NCI-H69 (cell line): ENCODE results near the gene C20orf204.

ENCODE experiments used
- DNase-seq: peaks from one replicate; lab custom pipeline; 2025; lab: John Stamatoyannopoulos, UW

Gene C20orf204

DNA sequence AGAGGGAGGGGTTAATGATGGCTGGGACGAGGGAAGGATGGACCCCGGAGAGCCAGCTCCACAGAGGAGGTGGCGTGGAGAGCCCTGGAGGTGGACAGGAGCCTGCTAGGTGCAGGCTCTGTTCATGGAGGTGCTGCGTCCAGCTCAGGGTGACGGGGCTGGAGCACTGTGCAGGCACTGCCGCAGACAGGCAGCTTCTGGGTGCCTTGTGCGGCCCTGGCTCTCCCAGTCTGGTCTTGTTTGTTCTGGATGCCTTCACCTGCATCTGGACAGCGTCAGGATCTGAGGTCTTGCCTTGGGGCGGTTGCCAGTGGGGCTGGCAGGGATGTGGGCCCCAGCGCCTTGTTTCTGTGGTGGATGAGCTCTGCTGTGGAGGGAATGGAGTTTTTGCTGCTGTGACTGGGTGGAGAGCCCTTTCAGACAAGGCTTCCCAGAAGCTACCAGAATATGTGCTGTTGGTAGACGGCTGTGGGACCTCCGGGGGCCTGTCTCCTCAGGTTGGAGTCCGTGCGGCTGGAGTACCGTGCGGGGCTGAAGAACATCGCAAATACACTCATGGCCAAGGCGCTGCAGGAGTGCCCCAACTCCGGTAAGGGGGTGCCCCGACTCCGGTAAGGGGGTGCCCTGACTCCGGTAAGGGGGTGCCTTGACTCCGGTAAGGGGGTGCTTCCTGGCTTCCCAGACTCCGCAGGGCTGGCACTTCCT lies 7.8 kb upstream of the C20orf204 start:
- no peak for DNase-seq

DNA sequence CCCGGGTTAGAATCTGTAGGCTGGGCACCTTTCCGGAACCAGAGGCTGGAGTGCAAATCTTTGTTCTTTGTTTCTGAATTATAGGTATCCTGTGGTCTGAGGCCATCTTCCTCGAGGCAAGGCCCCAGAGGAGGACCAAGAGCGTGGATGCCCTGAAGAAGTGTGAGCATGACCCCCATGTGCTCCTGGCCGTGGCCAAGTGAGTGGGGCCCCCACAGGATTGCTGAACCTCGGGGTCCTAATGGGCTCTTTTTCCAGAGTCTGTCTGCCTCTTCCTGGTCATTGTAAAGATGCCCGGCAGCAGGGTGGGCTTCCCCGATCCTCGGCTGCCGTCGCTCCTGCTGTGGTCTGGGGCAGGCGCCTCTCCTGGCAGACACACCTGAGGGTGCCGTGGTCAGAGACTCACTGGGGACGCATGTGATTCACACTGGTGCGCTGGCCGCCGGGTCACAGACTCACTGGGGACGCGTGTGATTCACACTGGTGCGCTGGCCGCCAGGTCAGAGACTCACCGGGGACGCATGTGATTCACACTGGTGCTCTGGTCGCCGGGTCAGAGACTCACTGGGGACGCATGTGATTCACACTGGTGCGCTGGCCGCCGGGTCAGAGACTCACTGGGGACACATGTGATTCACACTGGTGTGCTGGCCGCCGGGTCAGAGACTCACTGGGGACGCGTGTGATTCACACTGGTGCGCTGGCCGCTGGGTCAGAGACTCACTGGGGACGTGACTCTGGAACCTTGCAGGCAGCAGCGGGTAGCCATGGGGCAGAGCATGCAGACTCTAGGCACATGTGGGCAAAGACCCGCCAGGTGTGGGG lies 6.5 kb upstream of the C20orf204 start:
- DNase-seq: no peak

DNA sequence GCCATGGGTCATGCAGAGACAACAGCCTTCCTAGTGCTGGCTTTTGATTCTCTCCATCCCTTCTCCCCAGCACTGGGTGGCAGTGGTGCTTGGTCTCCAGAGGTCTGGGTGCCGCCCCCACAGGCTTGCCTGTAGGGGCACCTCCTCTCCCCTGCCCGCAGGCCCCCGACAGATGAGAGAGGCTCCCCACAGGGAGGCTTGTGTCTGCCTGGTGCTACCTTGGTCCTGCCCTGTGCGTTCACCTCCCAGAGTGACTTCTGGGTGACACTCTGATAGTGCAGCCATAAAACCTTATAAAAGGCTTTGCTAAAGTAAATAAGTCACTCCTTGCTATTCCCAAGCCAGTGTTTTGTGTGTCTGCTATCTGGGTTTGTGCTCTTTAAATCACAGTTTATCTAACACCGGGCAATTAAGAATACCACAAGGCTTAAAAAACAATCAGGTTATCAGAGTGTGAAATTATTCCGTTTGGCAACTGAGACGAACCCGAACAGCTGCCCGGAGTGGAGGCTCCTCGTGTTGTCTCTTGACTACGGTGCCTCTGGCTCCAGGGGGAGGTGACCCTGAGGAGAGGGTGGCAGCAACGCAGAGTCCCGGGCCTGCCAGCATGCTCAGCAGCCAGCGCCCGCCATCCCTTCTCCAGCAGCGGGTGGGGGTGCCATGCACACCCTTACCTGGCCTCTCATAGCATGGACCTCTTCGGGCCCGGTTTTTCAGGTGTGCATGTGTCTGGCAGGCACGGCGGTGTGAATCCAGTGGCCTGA lies 5.4 kb upstream of the C20orf204 start:
- no peak for DNase-seq

DNA sequence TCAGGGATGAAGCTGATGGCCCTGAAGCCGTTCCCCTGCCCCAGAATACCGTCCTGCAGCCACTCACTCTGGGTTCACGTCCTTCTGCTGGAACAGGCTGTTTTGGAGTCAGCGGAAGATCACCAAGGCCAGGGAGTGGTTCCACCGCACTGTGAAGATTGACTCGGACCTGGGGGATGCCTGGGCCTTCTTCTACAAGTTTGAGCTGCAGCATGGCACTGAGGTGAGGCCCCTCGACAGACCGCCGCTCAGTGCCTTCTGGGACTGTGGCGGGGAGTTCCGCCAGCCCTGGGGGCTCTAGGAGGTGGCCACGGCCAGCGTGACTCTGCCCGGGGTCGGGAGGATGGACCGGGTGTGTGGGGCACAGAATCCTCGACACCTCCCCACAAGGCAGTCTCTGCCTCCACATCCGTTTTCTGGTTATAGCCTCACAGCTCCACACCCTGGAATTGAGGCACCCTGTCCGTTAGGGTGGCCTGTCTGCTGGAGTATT lies 4.1 kb upstream of the C20orf204 start:
- no peak for DNase-seq

DNA sequence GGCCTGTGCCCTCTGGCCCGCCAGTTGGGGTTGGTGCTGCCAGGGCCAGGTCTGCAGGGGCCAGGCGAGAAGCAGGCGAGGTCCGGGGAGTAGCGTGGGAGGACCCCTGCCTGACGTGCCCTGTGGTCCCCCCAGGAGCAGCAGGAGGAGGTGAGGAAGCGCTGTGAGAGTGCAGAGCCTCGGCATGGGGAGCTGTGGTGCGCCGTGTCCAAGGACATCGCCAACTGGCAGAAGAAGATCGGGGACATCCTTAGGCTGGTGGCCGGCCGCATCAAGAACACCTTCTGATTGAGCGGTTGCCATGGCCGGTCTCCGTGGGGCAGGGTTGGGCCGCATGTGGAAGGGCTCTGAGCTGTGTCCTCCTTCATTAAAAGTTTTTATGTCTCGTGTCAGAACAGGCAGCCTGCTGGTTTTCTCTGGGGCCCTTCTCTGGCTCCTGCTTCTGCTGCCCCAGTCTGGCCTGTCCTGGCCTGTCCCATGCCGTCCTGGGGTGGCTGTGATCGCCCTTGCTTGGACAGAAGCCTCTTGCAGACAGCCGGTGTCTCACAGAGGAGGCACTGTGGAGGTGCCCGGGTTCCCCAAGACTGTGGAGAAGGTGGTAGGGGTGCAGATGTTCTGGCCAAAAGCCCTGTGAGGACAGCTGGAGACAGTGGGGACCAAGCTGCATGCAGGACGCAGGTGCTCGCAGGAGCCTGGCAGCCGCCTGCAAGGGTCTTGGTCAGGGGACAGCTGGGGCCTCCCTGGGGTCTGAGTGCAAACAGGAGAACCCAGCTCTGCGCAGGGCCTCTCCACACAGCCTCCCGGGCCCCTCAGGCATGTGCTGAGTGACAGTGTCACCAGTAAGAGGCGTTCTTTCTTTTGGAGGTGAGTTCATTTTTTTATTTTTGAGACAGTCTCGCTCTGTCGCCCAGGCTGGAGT lies 3.0 kb upstream of the C20orf204 start:
- no peak for DNase-seq

DNA sequence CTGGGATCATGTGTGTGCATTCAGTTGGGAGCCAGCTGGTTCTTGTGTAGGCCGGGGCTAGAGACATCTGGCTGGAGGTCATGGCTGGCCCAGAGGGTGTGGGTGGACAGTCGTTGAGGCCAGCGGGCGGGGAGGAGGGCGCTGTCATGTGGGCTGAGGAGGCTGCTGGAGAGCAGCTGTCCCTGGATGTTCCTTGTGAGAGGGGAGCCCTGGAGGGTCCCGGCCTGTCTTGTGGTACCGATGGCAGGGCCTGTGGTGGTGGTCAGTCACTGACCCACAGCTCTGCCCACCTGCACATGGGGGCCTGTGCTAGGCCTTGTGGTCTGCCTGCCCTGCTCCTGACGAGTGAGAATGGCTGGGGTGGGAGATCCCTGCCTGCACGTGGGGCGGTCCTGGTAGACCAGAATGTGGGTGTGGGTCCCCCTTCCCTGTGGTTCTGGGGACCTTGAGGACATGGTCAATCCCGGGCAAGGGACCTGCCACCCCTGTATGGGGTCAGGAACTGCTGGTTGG lies 1.9 kb upstream of the C20orf204 start:
- DNase-seq: no peak

DNA sequence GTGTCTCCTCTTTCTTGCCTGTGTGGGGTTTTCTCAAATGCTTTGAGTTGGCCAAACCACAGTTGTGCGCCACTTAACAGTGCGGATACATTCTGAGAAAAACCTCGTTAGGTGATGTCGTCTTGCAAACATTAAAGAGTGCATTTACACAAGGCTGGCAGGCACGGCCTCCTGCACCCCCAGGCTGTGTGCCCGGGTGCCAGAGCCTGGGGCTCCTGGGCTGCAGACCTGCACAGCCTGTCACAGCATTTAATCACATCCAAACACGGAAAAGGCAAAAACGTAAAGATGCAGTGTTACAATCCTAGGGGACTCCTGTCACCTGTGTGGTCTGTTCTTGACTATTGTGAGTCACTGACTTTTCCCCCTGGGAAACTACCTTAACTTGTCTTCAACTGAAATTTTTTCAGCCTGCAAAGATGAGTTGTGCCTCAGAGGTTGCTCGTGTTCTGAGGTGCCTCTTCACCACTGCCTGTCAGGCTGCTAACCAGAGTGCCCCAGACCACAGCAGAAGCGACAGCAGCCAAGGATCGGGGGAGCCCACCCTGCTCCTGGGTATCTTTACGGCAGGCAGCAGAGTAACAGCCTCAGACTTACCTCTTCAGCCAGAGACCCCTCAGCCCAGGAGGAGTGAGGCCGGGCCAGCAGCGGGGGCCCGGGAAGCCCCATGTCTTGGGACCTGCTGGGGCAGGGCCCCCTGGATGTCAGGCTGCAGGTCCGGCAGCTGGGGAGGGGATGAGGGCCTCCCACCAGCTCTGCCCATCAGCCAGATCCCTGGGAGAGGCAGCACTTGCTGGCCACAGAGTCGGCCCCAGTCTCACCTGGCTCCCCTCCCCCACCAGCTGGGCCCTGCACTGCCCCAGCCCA lies 683 bp upstream of the C20orf204 start:
- DNase-seq: no peak

DNA sequence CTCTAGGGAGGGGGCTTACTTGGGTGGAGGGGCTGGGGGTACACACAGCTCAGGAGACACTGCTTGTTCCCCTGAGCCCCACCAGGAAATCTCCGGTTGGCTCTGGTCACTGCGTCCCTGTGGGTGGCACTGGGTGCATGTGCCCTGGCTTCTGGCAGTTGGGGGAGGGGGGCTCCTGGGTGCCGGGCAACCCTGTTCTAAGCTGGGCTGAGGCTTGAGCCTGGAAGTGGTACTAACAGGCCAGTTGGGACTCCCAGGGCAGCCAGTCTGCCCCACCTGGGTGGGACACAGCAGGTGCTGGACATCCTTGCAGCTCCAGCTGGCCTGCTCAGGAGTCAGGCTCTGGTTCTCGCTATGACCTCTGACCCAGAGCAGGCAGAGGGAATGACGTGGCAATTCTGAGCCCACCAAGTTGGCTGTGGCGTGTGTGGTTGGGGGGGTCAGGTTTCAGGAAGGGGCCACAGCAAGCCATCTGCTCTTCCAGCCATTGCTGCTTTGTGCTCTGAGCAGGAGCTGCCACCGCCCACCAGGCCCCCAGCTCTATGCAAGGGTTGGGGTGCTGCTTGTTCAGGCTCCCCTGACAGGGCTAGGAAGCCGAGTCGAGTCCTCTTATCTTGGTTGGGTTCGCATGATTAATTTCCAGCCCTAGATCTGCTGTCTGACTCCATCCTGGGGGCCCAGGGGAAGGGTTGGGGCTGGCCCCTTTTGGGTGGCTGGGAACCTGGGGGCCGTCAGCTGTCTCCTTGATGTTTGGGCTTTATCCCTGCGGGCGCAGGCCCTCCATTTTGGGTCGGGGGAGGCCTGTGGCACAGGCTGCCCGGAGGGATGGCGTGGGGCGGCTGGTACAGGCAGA lies 590 bp downstream of the C20orf204 start:
- DNase-seq: no peak

DNA sequence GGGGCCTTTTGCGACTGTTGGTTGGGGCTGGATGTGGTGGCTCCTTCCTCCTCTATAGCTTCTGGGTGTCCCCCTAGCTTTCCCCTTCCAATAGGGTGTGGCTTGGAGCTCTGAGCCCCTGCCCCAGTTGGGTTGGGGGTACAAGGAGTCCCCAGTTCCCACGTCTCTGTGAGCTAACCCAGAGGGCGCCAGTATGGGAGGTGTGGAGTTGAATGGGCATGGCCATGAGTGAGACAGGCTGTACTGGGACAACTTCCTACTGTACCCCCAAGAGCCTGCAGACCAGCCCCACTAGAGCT lies 1.2 kb downstream of the C20orf204 start:
- no peak for DNase-seq

DNA sequence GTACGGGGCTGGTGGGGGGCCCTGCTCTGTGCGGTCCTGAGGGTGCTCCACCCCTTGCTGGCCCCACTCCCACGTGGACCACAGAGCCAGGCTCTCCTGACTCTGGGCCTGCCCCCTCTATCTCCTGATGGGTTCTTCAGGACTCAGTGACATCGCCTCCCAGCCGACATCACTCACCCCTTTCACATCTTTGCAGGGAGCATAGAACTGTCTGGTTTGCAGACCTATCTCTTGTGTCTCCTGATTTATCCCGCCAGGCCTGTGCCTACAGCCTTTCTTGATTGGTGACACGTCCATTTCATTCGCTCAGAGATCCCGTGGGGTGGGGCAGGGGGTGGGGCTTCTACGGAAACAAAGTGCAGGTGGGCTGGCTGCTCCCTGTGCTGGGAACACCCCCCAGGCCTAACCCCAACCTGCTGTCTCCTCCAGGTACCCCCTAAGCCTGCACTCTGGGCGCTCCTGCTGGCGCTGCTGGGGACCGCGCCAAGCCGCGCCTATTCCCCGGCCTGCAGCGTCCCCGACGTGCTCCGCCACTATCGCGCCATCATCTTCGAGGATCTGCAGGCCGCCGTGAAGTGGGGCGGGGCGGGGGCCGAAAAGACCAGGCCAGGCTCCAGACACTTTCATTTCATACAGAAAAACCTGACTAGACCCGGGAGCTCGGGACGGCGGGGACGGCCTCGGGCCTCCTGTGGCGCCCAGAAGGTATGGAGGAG lies 1.7 kb downstream of the C20orf204 start:
- peak; percentile 34 for DNase-seq

DNA sequence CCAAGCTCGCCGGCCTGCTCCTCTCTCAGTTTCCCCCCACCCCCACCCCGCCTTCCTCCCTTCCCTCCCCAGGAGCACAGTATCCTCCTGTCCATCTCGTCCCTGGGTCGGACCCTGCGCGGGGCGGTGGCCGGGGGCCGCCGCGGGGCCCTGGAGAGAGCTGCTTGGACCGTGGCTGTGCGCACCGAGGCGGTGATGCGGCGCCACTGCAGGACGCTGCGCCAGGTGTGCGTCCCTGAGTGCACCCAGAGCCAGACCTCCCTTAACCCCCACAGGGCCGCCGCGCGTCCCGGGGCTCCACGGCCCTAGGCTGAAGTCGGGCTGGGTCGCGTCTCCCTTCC lies 2.2 kb downstream of the C20orf204 start:
- DNase-seq: peak; percentile 63

DNA sequence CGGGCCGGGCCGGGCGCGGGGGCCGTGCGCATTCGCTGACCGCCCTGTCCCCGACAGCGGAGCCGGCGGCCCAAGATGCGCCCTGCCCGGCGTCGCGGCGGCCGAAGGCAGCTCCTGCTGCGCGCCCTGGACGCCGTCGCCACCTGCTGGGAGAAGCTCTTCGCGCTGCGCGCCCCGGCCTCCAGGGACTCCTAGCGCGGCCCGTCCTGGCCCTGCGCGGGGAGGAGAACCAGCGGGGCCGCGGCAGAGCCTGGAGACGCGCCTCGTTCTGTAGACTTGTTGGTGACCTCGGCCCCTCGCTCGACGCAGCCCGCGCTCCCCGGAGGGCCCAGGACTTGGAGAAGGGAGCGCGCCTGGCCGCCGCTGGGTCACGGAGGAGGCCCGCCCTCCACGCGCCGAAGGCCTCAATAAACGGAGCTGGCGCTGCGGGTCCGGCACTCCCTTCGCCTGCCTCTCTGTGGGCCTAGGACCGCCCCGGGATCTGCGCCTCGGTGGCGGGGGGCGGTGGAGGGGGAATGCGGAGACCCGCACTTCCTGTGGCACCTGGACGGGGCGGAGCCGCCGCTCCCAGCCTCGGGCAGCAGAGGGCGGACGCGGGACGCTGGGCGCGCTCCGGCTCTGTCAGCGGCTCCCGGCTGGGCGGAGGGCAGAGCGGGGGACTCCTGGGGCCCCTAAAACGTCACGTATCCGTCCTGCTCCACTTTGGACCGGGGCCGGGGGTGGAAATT lies 2.7 kb downstream of the C20orf204 start:
- peak; percentile 79 for DNase-seq

DNA sequence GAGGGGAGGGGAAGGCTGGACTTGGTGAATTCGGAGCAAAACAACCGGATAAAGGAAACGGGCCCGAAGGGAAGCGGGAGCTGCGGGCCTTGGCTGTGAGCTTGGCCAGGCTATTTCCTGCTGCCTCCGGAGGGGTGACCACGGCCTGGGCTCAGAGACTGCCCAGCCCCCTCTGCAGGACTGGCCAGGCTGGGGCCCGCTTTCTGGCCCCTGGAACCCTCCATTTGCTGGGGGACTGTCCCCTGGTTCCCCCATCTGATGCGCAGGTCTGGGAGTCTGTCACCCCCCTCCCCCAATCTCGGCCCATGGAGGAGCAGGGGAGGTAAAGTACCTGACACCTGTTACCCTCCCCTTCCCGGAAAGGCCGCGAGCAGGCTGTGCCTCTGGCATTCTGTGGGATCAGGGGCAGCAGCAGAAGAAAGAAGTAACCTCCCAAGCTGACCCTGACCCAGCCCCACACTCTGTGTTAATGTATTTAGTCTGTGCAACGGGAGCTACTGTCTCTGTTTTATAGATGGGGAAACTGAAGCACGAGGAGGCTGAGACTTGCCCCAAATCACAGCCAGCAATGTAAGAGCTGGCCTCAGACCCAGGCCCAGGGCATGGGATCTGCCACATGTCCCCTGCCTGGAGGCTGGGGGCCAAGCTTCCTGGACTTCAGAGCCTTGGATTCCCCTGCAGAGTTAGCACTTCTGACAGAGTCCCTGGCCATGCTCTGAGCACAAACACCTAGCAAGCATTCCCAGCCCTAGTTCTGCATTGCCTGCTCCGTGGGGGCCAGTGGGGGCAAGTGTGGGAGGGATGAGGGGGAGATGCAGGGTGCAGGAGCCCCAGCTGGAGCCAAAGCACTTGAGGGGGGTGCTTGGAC lies 3.5 kb downstream of the C20orf204 start:
- peak; percentile 16 for DNase-seq

DNA sequence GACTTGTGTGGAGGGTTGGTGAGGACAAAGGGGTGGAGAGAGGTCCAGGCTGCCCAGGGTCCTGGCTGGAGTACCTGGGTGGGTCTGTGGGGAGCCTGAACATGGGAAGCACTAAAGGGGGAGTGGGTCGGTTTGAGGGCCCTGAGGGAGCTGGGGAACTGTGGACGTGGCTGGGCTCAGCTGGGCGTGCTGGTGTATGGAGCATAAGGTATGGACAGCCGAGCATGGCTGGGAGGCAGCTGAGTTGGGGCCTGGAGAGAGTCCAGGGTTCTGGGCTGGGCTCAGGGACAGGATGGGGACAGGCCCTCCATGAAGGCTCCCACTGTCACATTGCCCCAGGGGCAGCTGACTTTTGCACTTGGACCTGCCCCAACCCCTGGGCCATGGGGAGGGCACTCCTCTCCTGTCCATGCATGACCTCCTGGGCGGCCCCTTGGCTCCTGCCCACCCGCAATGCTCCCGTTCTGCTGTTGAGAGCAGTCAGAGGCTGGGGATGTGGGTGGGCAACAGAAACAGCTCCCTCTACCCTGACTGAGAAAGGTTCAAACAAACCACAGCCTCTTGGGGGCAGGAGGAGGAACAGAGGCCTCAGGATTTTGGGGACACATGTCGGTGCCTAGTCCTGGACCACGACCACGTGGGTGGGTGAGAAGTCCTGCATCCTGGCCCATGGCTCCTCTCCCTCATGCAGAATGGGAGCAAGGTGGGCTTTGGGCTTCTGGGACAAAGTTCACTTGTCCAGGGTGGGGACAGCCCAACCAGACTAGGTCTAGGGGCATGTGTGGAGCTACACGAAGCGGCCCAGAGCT lies 4.5 kb downstream of the C20orf204 start:
- no peak for DNase-seq

DNA sequence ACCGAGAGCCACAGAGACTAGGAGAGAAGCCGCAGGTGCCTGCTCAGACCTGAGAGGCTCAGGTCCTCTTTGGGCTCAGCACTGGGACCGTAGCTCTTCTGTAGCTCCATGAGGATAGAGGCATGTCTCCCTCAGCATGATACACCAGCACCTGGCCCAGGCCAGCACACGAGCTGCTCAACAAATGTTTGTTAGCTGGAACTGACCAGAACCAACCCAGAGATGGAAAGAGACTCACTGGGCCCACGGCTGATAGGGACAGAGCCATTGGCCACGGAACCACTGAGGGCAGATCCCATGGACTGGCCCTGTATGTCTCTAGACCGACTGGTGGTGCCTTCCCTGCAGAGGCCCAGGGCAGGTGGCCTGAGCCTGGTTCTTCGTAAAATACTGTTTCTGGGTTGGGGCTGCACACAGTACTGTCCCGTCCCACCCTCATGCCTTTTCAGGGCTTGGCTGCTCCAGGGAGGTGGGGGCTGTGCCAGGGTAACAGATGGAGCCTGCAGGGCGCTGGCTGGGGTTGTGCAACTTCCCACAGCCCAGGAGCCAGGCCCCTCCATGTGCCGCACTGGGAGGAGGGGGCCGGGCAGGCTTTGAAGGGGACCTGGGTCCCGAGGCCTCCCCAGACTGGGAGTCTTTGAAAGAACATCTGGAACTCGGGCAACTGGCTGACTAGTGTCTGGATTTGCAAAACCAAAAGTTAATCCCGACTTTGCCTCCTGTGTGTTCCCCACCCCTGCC lies 5.2 kb downstream of the C20orf204 start:
- DNase-seq: peak; percentile 29

DNA sequence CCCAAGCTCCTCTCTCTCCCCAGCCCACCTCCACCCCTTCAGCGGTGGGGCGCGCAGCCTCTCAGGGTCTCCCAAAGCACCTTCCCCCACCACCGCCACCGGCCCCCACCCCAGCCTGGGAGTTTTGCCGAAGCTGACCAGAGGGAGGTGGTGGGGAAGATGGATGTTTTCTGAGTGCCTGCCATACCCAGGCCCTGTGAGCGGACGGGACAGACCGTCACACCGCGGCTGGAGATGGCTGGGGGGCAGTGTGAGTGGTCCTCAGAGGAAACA lies 5.7 kb downstream of the C20orf204 start:
- no peak for DNase-seq
